Upper lobe of left lung (tissue), 4 donors: ENCODE measurements around the gene RNF207.

Source experiments
- POLR2AphosphoS5 ChIP-seq, 2 donors: sonication (generic); formaldehyde crosslinking; IDR thresholded peaks; one replicate each; pipeline ENCODE4 v1.5.1; 2017; ENCODE audit warnings: antibody characterized with exemption in 2 of 2
- TF ChIP-seq, protein P1 (sequence below), 6 experiments: fragments of 450-650 bp in 4 of 6; fragments of 200-600 bp in 2 of 6; sonication (generic) in 2 of 6; IDR thresholded peaks; one replicate each; pipeline ENCODE4 v1.5.1; 2016 to 2019; ENCODE audit warnings: antibody characterized with exemption in 6 of 6

GRCh38 chr1:6249739-6250689 lies 44.1 kb downstream of the RNF207 start:
- TF ChIP-seq POLR2AphosphoS5 (IDR thresholded peaks at IDR 0.05): no peak
- TF ChIP-seq, protein P1, sequence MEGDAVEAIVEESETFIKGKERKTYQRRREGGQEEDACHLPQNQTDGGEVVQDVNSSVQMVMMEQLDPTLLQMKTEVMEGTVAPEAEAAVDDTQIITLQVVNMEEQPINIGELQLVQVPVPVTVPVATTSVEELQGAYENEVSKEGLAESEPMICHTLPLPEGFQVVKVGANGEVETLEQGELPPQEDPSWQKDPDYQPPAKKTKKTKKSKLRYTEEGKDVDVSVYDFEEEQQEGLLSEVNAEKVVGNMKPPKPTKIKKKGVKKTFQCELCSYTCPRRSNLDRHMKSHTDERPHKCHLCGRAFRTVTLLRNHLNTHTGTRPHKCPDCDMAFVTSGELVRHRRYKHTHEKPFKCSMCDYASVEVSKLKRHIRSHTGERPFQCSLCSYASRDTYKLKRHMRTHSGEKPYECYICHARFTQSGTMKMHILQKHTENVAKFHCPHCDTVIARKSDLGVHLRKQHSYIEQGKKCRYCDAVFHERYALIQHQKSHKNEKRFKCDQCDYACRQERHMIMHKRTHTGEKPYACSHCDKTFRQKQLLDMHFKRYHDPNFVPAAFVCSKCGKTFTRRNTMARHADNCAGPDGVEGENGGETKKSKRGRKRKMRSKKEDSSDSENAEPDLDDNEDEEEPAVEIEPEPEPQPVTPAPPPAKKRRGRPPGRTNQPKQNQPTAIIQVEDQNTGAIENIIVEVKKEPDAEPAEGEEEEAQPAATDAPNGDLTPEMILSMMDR (IDR thresholded peaks at IDR 0.05): no peak
